PFSK-1 (cell line): Measurements from ENCODE around the gene DIPK1C.

Source experiments
- FOXP2 ChIP-seq: optimal IDR thresholded peaks from 2 replicates; pipeline ENCODE3; 2011; ENCODE audit warnings: borderline replicate concordance, control low read depth, inconsistent platforms; ENCODE audit not compliant: insufficient read depth; ENCODE audit errors: extremely low read length, extremely low read depth
- POLR2AphosphoS5 ChIP-seq: IDR thresholded peaks from 2 replicates; pipeline ENCODE4 v1.6.1; 2012; ENCODE audit warnings: low read depth, mild to moderate bottlenecking, control low read depth, low read length, moderate library complexity
- REST ChIP-seq, 2 experiments: IDR thresholded peaks; 2 replicates each; pipeline versions ENCODE4 v1.6.1 to v1.8.0; 2011 to 2012; ENCODE audit warnings: low read depth in 2 of 2, low read length in 2 of 2, control low read depth in 1 of 2, inconsistent platforms in 1 of 2, mild to moderate bottlenecking in 1 of 2, moderate library complexity in 1 of 2; ENCODE audit not compliant: insufficient read depth in 1 of 2
- SIN3A ChIP-seq: IDR thresholded peaks from 2 replicates; pipeline ENCODE4 v1.6.1; 2012; ENCODE audit warnings: mild to moderate bottlenecking, low read length, moderate library complexity, borderline replicate concordance; ENCODE audit not compliant: insufficient read depth
- TAF1 ChIP-seq: IDR thresholded peaks from 2 replicates; pipeline ENCODE4 v1.6.1; 2012; ENCODE audit warnings: low read length, control low read depth, borderline replicate concordance; ENCODE audit not compliant: insufficient read depth

DIPK1C gene

DNA sequence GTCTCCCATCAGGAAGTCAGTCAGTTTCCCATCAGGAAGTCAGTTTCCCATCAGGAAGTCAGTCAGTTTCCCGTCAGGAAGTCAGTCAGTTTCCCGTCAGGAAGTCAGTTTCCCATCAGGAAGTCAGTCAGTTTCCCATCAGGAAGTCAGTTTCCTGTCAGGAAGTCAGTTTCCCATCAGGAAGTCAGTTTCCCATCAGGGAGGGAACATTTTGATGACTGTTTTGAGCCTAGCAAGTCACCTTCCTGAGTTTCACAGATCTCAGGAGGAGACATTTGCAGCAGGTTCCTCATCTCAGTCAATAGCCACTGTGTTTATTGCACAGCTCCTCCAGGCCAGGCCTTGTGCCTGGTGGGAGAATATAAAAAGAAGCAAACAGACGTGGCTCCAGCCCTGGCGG, 31.9 kb downstream of the DIPK1C start:
- TF ChIP-seq FOXP2 (no peak), SIN3A (no peak), TAF1 (no peak), POLR2AphosphoS5 (no peak), REST (IDR thresholded peaks at IDR 0.05; ENCODE audit: insufficient read depth in 1 of 2, low read depth in 2 of 2, low read length in 2 of 2) (no peak)

DNA sequence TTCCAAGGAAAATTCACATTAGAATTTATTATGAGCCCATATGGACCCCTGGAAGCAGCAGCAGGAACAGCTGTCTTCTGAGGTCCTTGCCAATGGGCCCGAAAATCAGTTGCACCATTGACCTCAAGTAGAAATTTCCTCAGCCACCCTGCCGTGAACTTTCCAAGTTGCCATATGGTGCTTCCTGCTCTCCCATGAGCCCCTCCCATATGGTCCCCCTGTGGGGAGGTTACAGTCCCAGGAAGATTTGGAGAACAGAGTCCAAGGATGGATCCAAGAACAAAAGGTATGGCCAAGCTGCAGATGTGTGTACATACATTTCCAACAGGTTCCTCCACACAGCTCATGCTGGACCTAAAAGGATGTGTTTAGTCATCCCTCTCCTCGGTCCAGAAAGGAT, 34.6 kb downstream of the DIPK1C start:
- no peak for TF ChIP-seq TAF1
- TF ChIP-seq REST (IDR thresholded peaks at IDR 0.05; ENCODE audit: insufficient read depth in 1 of 2, low read depth in 2 of 2, low read length in 2 of 2): no peak
- no peak for TF ChIP-seq SIN3A
- TF ChIP-seq POLR2AphosphoS5: no peak
- TF ChIP-seq FOXP2: no peak

- TF ChIP-seq POLR2AphosphoS5 (no peak), REST (IDR thresholded peaks at IDR 0.05; ENCODE audit: insufficient read depth in 1 of 2, low read depth in 2 of 2, low read length in 2 of 2) (no peak), FOXP2 (no peak), TAF1 (no peak), SIN3A (no peak)
Measured at GRCh38 chr18:74420926-74421325, 36.2 kb downstream of the DIPK1C start.

DNA sequence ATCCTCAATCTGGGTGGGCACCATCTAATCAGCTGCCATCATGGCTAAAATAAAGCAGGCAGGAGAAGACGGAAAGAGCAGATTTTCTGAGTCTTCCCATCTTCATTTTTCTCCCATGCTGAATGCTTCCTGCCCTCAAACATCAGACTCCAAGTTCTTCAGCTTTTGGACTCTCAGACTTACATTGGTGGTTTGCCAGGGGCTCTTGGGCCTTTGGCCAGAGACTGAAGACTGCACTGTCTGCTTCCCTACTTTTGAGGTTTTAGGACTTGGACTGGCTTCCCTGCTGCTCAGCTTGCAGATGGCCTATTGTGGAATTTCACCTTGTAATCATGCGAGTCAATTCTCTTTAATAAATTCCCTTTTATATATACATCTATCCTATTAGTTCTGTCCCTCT, 36.6 kb downstream of the DIPK1C start:
- TF ChIP-seq SIN3A (no peak), POLR2AphosphoS5 (no peak), FOXP2 (no peak), REST (IDR thresholded peaks at IDR 0.05; ENCODE audit: insufficient read depth in 1 of 2, low read depth in 2 of 2, low read length in 2 of 2) (no peak)

GRCh38 chr18:74419761-74420160, 37.3 kb downstream of the DIPK1C start:
- no peak for TF ChIP-seq FOXP2
- TF ChIP-seq POLR2AphosphoS5: no peak
- no peak for TF ChIP-seq REST (IDR thresholded peaks at IDR 0.05; ENCODE audit: insufficient read depth in 1 of 2, low read depth in 2 of 2, low read length in 2 of 2)
- no peak for TF ChIP-seq SIN3A
- TF ChIP-seq TAF1: no peak
